Endothelial cell (in vitro differentiated cells): ENCODE results near the gene TMEM26. TPM values are rescaled to one million over a fixed set of nuclear protein-coding genes. Genes with fewer than 3 reads are reported as not detected.

ENCODE experiments used
- DNase-seq: peaks from one replicate; pipeline ENCODE4 v3.0.0; 2021; ENCODE audit warnings: low spot score
- H3K27ac Mint-ChIP-seq: one replicate; pipeline ENCODE4 v1.8.0; 2021; ENCODE audit warnings: mixed read lengths, inconsistent platforms; ENCODE audit not compliant: unreplicated experiment
- H3K27me3 Mint-ChIP-seq: one replicate; pipeline ENCODE4 v1.8.0; 2021; ENCODE audit warnings: mild to moderate bottlenecking, moderate library complexity, mixed read lengths, inconsistent platforms; ENCODE audit not compliant: unreplicated experiment
- H3K36me3 Mint-ChIP-seq: one replicate; pipeline ENCODE4 v1.8.0; 2021; ENCODE audit warnings: mild to moderate bottlenecking, low read depth, mixed read lengths, inconsistent platforms; ENCODE audit not compliant: unreplicated experiment
- H3K4me1 Mint-ChIP-seq: one replicate; pipeline ENCODE4 v1.8.0; 2021; ENCODE audit warnings: mild to moderate bottlenecking, mixed read lengths, inconsistent platforms; ENCODE audit not compliant: unreplicated experiment
- H3K4me3 Mint-ChIP-seq: one replicate; pipeline ENCODE4 v1.8.0; 2021; ENCODE audit warnings: mild to moderate bottlenecking, mixed read lengths, inconsistent platforms; ENCODE audit not compliant: unreplicated experiment
- H3K9me3 Mint-ChIP-seq: one replicate; pipeline ENCODE4 v1.8.0; 2021; ENCODE audit warnings: mixed read lengths, inconsistent platforms; ENCODE audit not compliant: unreplicated experiment
- CTCF ChIP-seq: fragments of 200-600 bp; sonication (generic); IDR thresholded peaks from one replicate; pipeline ENCODE4 v1.5.0; 2021; ENCODE audit warnings: antibody characterized with exemption; ENCODE audit not compliant: unreplicated experiment
- total RNA-seq: library from RNA; stranded (reverse); fragmentation: NEBNext Ultra II Directional; extraction: Animal tissue kit (Norgen Biotek cat#: 25700); gene quantifications from one replicate; pipeline ENCODE4 v1.2.1, GENCODE V29; 2021; ENCODE audit not compliant: unreplicated experiment

Gene TMEM26
- total RNA-seq, 1 donor from 2014 or later, result 0.15 TPM

- H3K27me3 Mint-ChIP-seq, result peaks cover 3% of the 10 kb centered on the region
- no peak overlapping the region for H3K4me3 Mint-ChIP-seq
- DNase-seq, result no peak
- no peak for TF ChIP-seq CTCF
- peaks cover 3% of the 10 kb centered on the region for H3K4me1 Mint-ChIP-seq
- H3K9me3 Mint-ChIP-seq, result no peaks in the 10 kb centered on the region
- no peak overlapping the region for H3K27ac Mint-ChIP-seq
- no peaks in the 10 kb centered on the region for H3K36me3 Mint-ChIP-seq
These were observed 45.1 kb downstream of the TMEM26 start for GRCh38 chr10:61408105-61408504.

- no peak for TF ChIP-seq CTCF
- Mint-ChIP-seq H3K4me1 (peaks cover 3% of the 10 kb centered on the region), H3K9me3 (no peaks in the 10 kb centered on the region), H3K27me3 (peaks cover 3% of the 10 kb centered on the region), H3K36me3 (no peaks in the 10 kb centered on the region), H3K4me3 (no peak overlapping the region), H3K27ac (no peak overlapping the region)
- DNase-seq, result no peak
These were observed 46.4 kb downstream of the TMEM26 start for GRCh38 chr10:61406736-61407135.

- Mint-ChIP-seq H3K9me3 (no peaks in the 10 kb centered on the region), H3K4me1 (peaks cover 2% of the 10 kb centered on the region), H3K4me3 (no peak overlapping the region), H3K27me3 (peaks cover 3% of the 10 kb centered on the region), H3K36me3 (no peaks in the 10 kb centered on the region), H3K27ac (no peak overlapping the region)
- TF ChIP-seq CTCF, result no peak
- no peak for DNase-seq
These were observed 46.9 kb downstream of the TMEM26 start for GRCh38 chr10:61406242-61406641.

- no peak overlapping the region for H3K4me3 Mint-ChIP-seq
- H3K27ac Mint-ChIP-seq, result no peak overlapping the region
- DNase-seq, result no peak
- no peaks in the 10 kb centered on the region for H3K27me3 Mint-ChIP-seq
- no peaks in the 10 kb centered on the region for H3K36me3 Mint-ChIP-seq
- TF ChIP-seq CTCF, result no peak
- no peaks in the 10 kb centered on the region for H3K4me1 Mint-ChIP-seq
- no peaks in the 10 kb centered on the region for H3K9me3 Mint-ChIP-seq
These were observed 48.4 kb downstream of the TMEM26 start for GRCh38 chr10:61404751-61405150.

GRCh38 chr10:61400524-61400923, 52.7 kb downstream of the TMEM26 start:
- peak; percentile 33 for TF ChIP-seq CTCF
- no peak for DNase-seq
- no peaks in the 10 kb centered on the region for H3K4me1 Mint-ChIP-seq
- H3K27ac Mint-ChIP-seq, result no peak overlapping the region
- no peak overlapping the region for H3K4me3 Mint-ChIP-seq
- H3K36me3 Mint-ChIP-seq, result no peaks in the 10 kb centered on the region
- no peaks in the 10 kb centered on the region for H3K27me3 Mint-ChIP-seq
- no peaks in the 10 kb centered on the region for H3K9me3 Mint-ChIP-seq
